Mammary microvascular endothelial cell (primary cell): ENCODE results near the gene GCHFR. TPM values are rescaled to one million over a fixed set of nuclear protein-coding genes. Genes with fewer than 3 reads are reported as not detected.

Source experiments
- total RNA-seq: library from RNA; depleted of rRNA; stranded (reverse); fragments of >200 nt; gene quantifications from 2 replicates; pipeline ENCODE4 v1.2.3, GENCODE V29; 2015

GCHFR gene
- total RNA-seq = 4.3 and 6.6 TPM in 2 replicates

DNA sequence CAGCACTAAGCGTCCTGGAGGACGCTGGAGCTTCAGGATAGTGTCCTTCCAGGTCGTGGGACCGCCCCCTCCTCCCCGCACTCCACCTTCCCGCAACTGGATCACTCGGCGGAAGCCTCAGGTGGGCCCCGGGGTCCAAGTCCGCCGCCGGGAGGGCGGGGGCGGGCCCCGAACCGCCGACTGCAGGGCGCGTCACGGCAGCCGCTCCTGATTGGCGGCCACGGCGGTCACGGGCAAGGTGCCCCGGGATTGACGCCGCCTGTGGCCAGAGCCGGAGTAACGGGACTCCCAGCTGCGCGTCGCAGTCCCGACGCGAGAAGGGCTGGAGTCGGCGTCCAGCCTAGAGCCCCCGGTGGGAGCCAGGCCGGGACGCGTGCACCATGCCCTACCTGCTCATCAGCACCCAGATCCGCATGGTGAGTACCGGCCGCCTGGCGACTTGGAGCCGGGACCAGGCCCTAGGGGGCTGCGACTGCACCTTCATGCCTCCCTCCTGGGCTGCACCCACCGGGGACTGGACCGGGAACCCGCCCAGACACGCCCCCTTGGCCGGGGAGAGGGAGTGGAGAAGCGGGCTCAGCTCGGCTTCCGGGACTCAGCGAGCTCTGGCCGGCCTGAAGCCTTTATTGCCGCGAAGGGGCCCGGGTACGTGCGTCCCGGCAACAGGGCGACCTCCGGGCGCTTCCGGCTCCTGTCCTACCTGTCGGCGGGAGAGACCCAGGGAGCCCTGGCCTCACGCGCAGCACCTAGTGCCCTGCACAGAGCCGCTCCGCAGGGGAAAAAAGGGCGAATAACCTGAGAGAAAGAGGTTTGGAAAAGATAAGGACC, at the start of gene GCHFR:
GCHFR (plus strand) TSS at position 268 of the 828 bp plus-strand sequence; CDS start at position 381, 113 bp downstream.

DNA sequence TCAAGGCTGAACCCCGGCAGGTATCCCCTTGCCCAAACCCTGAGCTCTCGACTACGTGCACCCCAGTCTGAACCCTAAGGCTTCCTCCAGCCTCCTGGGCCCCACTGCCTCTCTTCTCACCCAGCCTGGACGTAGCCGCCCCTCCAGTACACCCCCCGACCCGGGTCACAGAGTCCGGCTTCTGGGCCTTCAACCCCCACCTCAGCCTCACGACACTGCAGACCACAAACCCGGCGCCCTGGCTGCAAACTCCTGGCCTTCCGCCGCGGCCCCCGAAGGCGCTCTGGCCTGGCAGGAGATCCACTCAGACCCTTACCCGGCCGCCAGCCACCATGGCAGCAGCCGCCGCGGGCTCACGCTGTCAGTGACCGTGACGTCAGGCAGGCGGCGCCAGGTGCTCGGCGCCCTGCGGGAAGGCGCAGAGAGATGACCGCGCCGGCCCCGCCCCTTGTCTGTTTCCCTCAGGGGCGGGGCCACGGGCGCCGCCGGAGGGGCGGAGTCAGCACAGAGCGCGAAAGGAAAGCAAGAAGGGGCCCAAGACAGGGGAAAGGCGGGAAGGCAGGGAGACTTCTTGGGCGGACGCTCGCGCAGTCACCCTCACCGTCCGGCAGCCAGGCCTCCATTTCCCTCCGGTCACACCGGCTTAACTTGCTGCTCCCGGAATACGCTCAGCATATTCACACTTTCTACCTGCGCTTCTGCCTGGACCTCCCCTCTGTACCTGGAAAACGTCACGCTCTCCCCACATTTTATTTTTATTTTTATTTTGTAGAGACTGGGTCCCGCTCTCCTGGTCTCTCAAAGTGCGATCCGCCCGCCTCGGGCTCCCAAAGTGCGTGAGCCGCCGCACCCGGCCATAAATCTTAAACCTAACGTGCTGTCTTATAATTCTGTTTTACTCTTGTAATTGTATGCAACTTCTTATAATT, 8.7 kb upstream of the GCHFR start, which contains the start of gene RMDN3:
RMDN3 (minus strand) TSS at position 372 of the 929 bp plus-strand sequence. CDS start 471 bp downstream, outside the sequence.

DNA sequence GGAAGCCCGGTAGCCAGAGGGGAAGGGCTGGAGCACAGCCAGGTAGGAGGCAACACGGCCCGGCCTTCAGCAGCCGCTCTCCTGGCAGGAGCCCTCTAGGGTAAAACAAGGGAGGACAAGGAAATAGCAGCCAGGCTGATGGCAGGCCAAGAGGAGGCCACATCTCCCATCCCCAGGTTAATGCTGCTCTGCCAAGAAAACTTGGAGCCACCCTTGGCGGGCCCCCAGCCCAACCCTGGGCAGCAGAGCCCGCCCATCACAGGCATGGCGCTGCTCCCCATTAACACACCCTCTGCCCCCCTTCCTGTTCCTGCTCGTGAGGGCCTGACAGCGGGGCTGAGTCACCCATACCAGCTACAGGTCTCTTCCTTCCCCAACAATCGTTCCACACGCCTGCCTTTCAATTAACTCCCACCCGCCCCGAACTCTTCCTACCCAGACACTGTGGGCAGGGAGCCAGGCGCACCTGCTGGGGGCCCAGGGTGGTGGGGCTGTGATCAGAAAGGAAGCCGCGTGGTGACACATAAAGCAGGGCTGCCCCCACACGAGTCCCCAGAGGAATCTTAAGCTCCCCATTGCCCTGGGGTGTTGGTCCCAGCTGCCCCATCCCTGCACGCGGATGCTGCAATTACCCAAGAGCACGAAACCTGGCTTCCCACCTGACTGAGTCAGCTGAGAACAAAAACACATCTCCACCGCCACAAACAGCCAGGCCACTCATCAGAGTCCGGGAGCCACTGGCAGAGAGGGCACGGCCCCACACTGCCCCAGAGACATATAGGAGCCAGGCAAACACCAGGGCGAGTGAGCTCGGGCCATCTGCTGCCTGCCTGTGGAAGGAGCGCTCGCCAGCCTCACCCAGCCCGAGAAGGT, 5.6 kb downstream of the GCHFR start, which contains the start of gene C15orf62:
C15orf62 (plus strand) TSS at position 707 of the 873 bp plus-strand sequence. CDS start 516 bp downstream, outside the sequence.

DNA sequence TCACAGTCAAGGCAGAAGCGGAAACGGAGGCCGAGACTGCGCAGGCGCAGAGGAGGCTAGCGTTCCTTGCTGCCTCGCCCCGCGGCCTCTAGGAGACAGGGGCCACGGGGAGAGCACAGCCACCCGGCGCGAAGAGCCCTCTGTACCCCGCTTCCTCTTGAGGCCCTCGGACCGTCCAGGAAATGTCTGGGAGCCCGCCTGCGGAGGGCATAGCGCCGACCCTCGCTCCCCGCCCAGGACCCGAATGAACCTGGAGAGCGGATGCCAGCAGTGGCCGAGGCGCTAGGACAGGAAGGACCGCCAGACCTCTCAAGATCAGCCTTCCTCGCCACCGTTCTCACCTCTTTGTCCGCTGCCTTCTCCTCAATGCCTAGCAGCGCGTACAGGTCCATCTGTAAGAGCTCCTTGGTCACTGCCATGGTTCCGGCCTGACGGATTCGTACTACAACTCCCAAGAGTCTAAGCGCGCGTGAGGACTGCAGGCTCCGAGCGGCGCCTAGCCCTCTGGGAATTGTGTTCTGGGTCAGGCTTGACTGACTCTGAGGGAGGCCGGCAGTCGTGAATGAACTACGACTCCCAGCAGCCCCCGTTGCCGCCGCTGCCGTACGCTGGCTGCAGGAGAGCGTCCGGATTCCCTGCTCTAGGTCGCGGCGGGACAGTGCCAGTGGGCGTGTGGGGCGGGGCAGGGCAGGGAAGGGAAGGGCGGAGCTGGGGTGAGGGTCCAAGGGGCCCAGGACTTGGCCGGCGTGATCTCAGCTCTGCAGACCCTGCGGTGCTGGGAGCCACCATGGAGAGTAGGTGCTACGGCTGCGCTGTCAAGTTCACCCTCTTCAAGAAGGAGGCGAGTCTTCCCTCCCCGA, 43.4 kb downstream of the GCHFR start, which contains the start of the genes DNAJC17 and ZFYVE19:
DNAJC17 (minus strand) TSS at position 446 of the 860 bp plus-strand sequence; CDS start at position 419, 27 bp downstream.
ZFYVE19 (plus strand) TSS at position 62 of the 860 bp plus-strand sequence; CDS start at position 563, 501 bp downstream.

Other genes starting within 250 kb of the GCHFR start
- 15.0 and 31.1 TPM in 2 replicates for gene CCDC32, start 199.0 kb upstream of the GCHFR start, total RNA-seq
- 12.0 and 24.2 TPM in 2 replicates for gene RPUSD2, start 194.8 kb upstream of the GCHFR start, total RNA-seq
- gene KNL1, start 169.8 kb upstream of the GCHFR start, total RNA-seq = 30.9 and 40.6 TPM in 2 replicates
- 12.3 and 16.2 TPM in 2 replicates for gene RAD51, start 68.9 kb upstream of the GCHFR start, total RNA-seq
- 20.9 and 23.1 TPM in 2 replicates for gene RMDN3, start 8.8 kb upstream of the GCHFR start, total RNA-seq
- gene C15orf62, start 5.9 kb downstream of the GCHFR start, total RNA-seq = 0.13 and 0.15 TPM in 2 replicates
- gene ZFYVE19, start 43.0 kb downstream of the GCHFR start, total RNA-seq = 17.2 and 26.3 TPM in 2 replicates
- gene DNAJC17, start 43.4 kb downstream of the GCHFR start, total RNA-seq = 31.3 and 40.2 TPM in 2 replicates
- gene PPP1R14D, start 64.6 kb downstream of the GCHFR start, total RNA-seq = not detected in 2 replicates
- gene SPINT1, start 80.0 kb downstream of the GCHFR start, total RNA-seq = 1.3 and 2.2 TPM in 2 replicates
- gene RHOV, start 110.2 kb downstream of the GCHFR start, total RNA-seq = 0.05 TPM in 1 of 2 replicates, not detected in the other
- gene VPS18, start 130.4 kb downstream of the GCHFR start, total RNA-seq = 48.2 and 52.1 TPM in 2 replicates
- 24.1 and 24.6 TPM in 2 replicates for gene DLL4, start 165.3 kb downstream of the GCHFR start, total RNA-seq
- 5.5 and 8.7 TPM in 2 replicates for gene CHAC1, start 189.4 kb downstream of the GCHFR start, total RNA-seq